HCT116 (cell line): ENCODE results near the gene MUC3A.
"Not testable (repeated sequence)": the region's sequence is repeated elsewhere in the genome, so short reads cannot be mapped to it uniquely, and the experiment has no call there.

Experiments
- CBX3 ChIP-seq: IDR thresholded peaks from 2 replicates; pipeline ENCODE4 v1.6.1; 2012; ENCODE audit warnings: low read depth
- EZH2phosphoT487 ChIP-seq: fragments of 200-600 bp; IDR thresholded peaks from 2 replicates; pipeline ENCODE4 v1.6.1; 2018; ENCODE audit warnings: antibody characterized with exemption, borderline replicate concordance
- POLR2AphosphoS5 ChIP-seq: IDR thresholded peaks from 2 replicates; pipeline ENCODE4 v1.6.1; 2011; ENCODE audit warnings: mild to moderate bottlenecking, low read depth, low read length, moderate library complexity
- RAD21 ChIP-seq: IDR thresholded peaks from 2 replicates; pipeline ENCODE4 v1.6.1; 2012; ENCODE audit warnings: low read depth, mild to moderate bottlenecking
- SP1 ChIP-seq: IDR thresholded peaks from 2 replicates; pipeline ENCODE4 v1.6.1; 2012; ENCODE audit warnings: low read depth
- TF ChIP-seq, protein P1 (sequence below), 3 experiments: fragments of 200-600 bp in 1 of 3; sonication (generic) in 1 of 3; IDR thresholded peaks in 2 of 3; conservative IDR thresholded peaks in 1 of 3; 2 replicates each; pipeline ENCODE4 v1.5.1; 2012 to 2017; ENCODE audit warnings: low read depth in 2 of 3, low read length in 2 of 3, antibody characterized with exemption in 1 of 3, borderline replicate concordance in 1 of 3, control low read depth in 1 of 3, mild to moderate bottlenecking in 1 of 3, mixed read lengths in 1 of 3, mixed run types in 1 of 3, moderate library complexity in 1 of 3; ENCODE audit not compliant: insufficient read depth in 1 of 3
- TF ChIP-seq, protein P2 (sequence below): IDR thresholded peaks from 2 replicates; pipeline ENCODE4 v1.6.1; 2012
- TF ChIP-seq, protein P3 (sequence below): IDR thresholded peaks from 2 replicates; pipeline ENCODE4 v1.6.1; 2012

DNA sequence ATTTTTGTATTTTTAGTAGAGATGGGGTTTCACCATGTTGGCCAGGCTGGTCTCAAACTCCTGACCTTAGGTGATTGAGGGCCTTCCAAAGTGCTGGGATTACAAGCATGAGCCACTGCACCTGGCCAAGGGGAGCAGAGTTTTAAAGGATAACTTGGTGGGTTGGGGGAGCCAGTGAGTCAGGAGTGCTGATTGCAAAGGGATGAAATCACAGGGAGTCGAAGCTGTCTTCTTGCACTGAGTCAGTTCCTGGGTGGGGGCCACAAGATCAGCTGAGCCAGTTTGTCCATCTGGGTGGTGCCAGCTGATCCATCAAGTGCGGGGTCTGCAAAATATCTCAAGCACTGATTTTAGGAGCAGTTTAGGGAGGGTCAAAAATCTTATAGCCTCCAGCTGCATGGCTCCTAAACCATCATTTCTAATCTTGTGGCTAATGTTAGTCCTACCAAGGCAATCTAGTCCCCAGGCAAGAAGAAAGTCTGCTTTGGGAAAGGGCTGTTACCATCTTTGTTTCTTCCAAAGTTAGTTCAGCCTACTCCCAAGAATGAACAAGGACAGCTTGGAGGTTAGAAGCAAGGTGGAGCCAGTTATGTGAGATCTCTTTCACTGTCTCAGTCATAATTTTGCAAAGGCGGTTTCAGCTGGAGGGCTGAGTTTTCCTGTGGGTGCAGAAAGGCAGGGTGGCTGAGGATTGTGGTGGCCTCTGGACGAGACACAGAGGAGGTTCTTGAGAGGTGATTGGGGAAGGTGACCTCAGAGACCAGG, 35.9 kb downstream of the MUC3A start:
- not testable (repeated sequence) for TF ChIP-seq RAD21, POLR2AphosphoS5, EZH2phosphoT487, SP1, CBX3
- TF ChIP-seq, protein P1, sequence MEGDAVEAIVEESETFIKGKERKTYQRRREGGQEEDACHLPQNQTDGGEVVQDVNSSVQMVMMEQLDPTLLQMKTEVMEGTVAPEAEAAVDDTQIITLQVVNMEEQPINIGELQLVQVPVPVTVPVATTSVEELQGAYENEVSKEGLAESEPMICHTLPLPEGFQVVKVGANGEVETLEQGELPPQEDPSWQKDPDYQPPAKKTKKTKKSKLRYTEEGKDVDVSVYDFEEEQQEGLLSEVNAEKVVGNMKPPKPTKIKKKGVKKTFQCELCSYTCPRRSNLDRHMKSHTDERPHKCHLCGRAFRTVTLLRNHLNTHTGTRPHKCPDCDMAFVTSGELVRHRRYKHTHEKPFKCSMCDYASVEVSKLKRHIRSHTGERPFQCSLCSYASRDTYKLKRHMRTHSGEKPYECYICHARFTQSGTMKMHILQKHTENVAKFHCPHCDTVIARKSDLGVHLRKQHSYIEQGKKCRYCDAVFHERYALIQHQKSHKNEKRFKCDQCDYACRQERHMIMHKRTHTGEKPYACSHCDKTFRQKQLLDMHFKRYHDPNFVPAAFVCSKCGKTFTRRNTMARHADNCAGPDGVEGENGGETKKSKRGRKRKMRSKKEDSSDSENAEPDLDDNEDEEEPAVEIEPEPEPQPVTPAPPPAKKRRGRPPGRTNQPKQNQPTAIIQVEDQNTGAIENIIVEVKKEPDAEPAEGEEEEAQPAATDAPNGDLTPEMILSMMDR (IDR thresholded peaks at IDR 0.05 in 2 of 3, conservative IDR thresholded peaks at IDR 0.05 in 1 of 3; ENCODE audit: borderline replicate concordance in 1 of 3, insufficient read depth in 1 of 3, low read depth in 2 of 3, low read length in 2 of 3), result not testable (repeated sequence)
- TF ChIP-seq, protein P2, sequence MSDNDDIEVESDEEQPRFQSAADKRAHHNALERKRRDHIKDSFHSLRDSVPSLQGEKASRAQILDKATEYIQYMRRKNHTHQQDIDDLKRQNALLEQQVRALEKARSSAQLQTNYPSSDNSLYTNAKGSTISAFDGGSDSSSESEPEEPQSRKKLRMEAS, result not testable (repeated sequence)
- TF ChIP-seq, protein P3, sequence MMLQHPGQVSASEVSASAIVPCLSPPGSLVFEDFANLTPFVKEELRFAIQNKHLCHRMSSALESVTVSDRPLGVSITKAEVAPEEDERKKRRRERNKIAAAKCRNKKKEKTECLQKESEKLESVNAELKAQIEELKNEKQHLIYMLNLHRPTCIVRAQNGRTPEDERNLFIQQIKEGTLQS, result not testable (repeated sequence)
